Measurements from ENCODE around the gene SCRN1. TPM values are rescaled to one million over a fixed set of nuclear protein-coding genes. Genes with fewer than 3 reads are reported as not detected.

Gene SCRN1, protein sequence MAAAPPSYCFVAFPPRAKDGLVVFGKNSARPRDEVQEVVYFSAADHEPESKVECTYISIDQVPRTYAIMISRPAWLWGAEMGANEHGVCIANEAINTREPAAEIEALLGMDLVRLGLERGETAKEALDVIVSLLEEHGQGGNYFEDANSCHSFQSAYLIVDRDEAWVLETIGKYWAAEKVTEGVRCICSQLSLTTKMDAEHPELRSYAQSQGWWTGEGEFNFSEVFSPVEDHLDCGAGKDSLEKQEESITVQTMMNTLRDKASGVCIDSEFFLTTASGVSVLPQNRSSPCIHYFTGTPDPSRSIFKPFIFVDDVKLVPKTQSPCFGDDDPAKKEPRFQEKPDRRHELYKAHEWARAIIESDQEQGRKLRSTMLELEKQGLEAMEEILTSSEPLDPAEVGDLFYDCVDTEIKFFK
- polyA plus RNA-seq, result 130 TPM in 2 replicates
- 239 and 252 TPM in 2 replicates for polyA minus RNA-seq

DNA sequence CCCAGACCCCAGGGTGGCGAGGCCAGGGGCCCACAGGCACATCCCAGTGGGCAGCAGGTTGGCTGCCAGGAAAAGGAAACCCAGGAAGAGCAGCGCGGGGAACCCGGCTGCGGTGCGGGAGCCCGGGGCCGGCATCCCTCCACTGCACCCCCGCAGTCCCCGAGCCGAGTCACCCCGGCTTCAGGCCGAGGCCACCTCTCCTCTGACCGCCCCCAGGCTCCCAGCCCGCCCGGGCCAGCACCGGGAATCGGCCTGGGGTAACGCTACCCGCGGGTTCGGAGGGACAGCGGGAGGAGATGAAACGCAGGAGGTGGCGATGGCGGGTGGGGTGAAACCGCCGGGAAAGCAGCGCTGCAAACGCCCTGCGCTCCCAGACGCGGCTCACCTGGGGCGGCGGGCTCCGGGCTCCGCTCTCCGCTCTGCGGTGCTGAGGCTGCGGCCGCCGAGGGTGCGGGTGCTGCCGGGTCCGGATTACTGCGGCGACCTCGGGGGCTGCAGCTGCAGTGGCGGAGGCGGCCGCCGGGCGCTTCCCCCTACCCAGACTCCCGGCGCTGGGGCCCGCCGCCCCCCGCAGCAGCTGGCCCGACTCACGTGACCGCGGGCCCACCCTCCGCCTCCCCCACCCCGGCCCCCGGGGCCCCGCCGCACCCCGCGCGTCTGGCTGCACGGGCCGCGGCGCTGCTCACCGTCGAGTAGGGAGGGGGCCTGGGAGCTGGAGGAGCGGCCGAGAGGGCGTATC is at the start of gene SCRN1:
Gene SCRN1, minus strand, starts transcription at position 545 of the 739 bp plus-strand sequence. CDS start 20,734 bp downstream, outside the sequence.
- Histone ChIP-seq H2AFZ (ENCODE audit: low read depth, low read length) (peak within 1 kb of the TSS; percentile 83), H3K79me2 (replicated peaks; ENCODE audit: insufficient read depth, low read length) (peaks cover 44% of the 10 kb centered on the region), H4K20me1 (ENCODE audit: insufficient read depth) (no peaks in the 10 kb centered on the region), H3F3A (ENCODE audit: insufficient read depth, low read length, poor library complexity, severe bottlenecking) (no peaks in the 10 kb centered on the region), H3K9me2 (ENCODE audit: insufficient read depth, low read length) (no peaks in the 10 kb centered on the region), H3K36me3 (ENCODE audit: insufficient read depth, low read length) (no peaks in the 10 kb centered on the region), H3K4me3 (ENCODE audit: low read length) (peak within 1 kb of the TSS; percentile 99), H3K27ac (ENCODE audit: low read length) (peak within 1 kb of the TSS; percentile 90), H3K9ac (ENCODE audit: low read length) (peak within 1 kb of the TSS; percentile 97), H3K4me2 (ENCODE audit: low read length) (peak within 1 kb of the TSS; percentile 77), H3K9me3 (ENCODE audit: low read length) (peaks cover 3% of the 10 kb centered on the region), H3K27me3 (ENCODE audit: insufficient read depth, low read depth, low read length) (no peaks in the 10 kb centered on the region)
- TF ChIP-seq TAF1 (IDR thresholded peaks at IDR 0.05; ENCODE audit: low read depth), result no peak
- TF ChIP-seq, protein P1, sequence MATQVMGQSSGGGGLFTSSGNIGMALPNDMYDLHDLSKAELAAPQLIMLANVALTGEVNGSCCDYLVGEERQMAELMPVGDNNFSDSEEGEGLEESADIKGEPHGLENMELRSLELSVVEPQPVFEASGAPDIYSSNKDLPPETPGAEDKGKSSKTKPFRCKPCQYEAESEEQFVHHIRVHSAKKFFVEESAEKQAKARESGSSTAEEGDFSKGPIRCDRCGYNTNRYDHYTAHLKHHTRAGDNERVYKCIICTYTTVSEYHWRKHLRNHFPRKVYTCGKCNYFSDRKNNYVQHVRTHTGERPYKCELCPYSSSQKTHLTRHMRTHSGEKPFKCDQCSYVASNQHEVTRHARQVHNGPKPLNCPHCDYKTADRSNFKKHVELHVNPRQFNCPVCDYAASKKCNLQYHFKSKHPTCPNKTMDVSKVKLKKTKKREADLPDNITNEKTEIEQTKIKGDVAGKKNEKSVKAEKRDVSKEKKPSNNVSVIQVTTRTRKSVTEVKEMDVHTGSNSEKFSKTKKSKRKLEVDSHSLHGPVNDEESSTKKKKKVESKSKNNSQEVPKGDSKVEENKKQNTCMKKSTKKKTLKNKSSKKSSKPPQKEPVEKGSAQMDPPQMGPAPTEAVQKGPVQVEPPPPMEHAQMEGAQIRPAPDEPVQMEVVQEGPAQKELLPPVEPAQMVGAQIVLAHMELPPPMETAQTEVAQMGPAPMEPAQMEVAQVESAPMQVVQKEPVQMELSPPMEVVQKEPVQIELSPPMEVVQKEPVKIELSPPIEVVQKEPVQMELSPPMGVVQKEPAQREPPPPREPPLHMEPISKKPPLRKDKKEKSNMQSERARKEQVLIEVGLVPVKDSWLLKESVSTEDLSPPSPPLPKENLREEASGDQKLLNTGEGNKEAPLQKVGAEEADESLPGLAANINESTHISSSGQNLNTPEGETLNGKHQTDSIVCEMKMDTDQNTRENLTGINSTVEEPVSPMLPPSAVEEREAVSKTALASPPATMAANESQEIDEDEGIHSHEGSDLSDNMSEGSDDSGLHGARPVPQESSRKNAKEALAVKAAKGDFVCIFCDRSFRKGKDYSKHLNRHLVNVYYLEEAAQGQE (IDR thresholded peaks at IDR 0.05; ENCODE audit: borderline replicate concordance), result peak; percentile 80
- TF ChIP-seq MXI1 (conservative IDR thresholded peaks at IDR 0.05; ENCODE audit: poor library complexity, severe bottlenecking), result no peak
- peak; percentile 71 for TF ChIP-seq POLR2AphosphoS5 (IDR thresholded peaks at IDR 0.05)
- TF ChIP-seq, protein P2, sequence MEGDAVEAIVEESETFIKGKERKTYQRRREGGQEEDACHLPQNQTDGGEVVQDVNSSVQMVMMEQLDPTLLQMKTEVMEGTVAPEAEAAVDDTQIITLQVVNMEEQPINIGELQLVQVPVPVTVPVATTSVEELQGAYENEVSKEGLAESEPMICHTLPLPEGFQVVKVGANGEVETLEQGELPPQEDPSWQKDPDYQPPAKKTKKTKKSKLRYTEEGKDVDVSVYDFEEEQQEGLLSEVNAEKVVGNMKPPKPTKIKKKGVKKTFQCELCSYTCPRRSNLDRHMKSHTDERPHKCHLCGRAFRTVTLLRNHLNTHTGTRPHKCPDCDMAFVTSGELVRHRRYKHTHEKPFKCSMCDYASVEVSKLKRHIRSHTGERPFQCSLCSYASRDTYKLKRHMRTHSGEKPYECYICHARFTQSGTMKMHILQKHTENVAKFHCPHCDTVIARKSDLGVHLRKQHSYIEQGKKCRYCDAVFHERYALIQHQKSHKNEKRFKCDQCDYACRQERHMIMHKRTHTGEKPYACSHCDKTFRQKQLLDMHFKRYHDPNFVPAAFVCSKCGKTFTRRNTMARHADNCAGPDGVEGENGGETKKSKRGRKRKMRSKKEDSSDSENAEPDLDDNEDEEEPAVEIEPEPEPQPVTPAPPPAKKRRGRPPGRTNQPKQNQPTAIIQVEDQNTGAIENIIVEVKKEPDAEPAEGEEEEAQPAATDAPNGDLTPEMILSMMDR (IDR thresholded peaks at IDR 0.05; ENCODE audit: poor library complexity, severe bottlenecking), result peak; percentile 35
- TF ChIP-seq SMC3 (conservative IDR thresholded peaks at IDR 0.05; ENCODE audit: poor library complexity), result peak; percentile 32

DNA sequence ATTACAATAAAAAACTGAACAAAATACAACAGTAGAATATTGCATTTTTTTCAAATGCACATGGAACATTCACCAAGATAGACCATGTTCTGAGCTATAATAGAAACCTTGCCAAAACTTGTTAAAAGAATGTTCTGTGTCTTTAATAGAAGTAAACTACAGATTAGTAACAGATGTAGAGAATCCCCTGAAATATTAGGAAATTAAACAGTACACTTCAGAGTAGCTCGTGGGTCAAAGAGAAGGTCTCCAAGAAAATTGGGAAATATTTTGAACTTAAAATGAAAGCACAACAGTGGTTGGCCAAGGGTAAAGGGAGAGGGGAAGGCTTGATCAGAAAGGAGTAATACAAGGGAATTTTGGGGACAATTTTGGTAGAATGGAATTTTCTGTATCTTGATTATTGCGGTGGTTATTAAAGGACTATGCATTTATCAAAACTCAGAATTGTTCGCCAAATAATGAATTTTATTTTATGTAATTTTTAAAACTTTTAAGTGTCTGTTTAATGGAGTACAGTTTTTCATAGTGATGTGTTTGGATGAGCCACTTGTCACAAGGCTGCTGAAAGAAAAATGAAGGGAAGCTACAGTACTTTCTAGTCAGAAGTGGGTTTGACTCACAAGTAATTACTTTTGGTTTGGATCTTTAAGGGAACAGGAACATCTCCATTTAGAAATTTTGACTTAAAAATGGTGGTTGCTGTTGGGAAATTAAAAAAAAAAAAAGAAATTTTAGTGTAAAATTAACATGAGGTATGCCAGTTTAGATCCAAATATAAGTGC is 48.8 kb upstream of the SCRN1 start:
- TF ChIP-seq POLR2AphosphoS5 (IDR thresholded peaks at IDR 0.05) (no peak), TAF1 (IDR thresholded peaks at IDR 0.05; ENCODE audit: low read depth) (no peak), MXI1 (conservative IDR thresholded peaks at IDR 0.05; ENCODE audit: poor library complexity, severe bottlenecking) (no peak), EP300 (conservative IDR thresholded peaks at IDR 0.05; ENCODE audit: poor library complexity, severe bottlenecking) (no peak), SMC3 (conservative IDR thresholded peaks at IDR 0.05; ENCODE audit: poor library complexity) (no peak), RAD21 (conservative IDR thresholded peaks at IDR 0.05) (no peak), EZH2 (IDR thresholded peaks at IDR 0.05; ENCODE audit: borderline replicate concordance, insufficient read depth, low read length, poor library complexity, severe bottlenecking) (no peak)
- TF ChIP-seq, protein P2 (IDR thresholded peaks at IDR 0.05; ENCODE audit: poor library complexity, severe bottlenecking), result no peak
- TF ChIP-seq, protein P1 (IDR thresholded peaks at IDR 0.05; ENCODE audit: borderline replicate concordance), result no peak
- no peak overlapping the region for H3K4me3 ChIP-seq (ENCODE audit: low read length)
- H2AFZ ChIP-seq (ENCODE audit: low read depth, low read length), result no peak overlapping the region
- no peaks in the 10 kb centered on the region for H3F3A ChIP-seq (ENCODE audit: insufficient read depth, low read length, poor library complexity, severe bottlenecking)
- no peaks in the 10 kb centered on the region for H4K20me1 ChIP-seq (ENCODE audit: insufficient read depth)
- H3K4me2 ChIP-seq (ENCODE audit: low read length), result no peak overlapping the region
- no peak overlapping the region for H3K9ac ChIP-seq (ENCODE audit: low read length)
- no peaks in the 10 kb centered on the region for H3K27me3 ChIP-seq (ENCODE audit: insufficient read depth, low read depth, low read length)
- H3K36me3 ChIP-seq (ENCODE audit: insufficient read depth, low read length), result peaks cover 2% of the 10 kb centered on the region
- H3K9me2 ChIP-seq (ENCODE audit: insufficient read depth, low read length), result no peaks in the 10 kb centered on the region
- H3K9me3 ChIP-seq (ENCODE audit: low read length), result no peaks in the 10 kb centered on the region
- no peak overlapping the region for H3K27ac ChIP-seq (ENCODE audit: low read length)
- H3K79me2 ChIP-seq (replicated peaks; ENCODE audit: insufficient read depth, low read length), result peaks cover 87% of the 10 kb centered on the region

Data from neural cell (in vitro differentiated cells).